GM20431 (cell line): ENCODE data around the gene ARRB1.
"Not testable (repeated sequence)": the region's sequence is repeated elsewhere in the genome, so short reads cannot be mapped to it uniquely, and the experiment has no call there.

Experiments used
- in situ Hi-C: fragments of 300-500 bp; cut with MseI, MboI; formaldehyde crosslinking; loops from one replicate; pipeline ENCODE4 v1.15.0; 2020; ENCODE audit warnings: low sequenced_read_pairs; ENCODE audit not compliant: unreplicated experiment

Gene ARRB1

GRCh38 chr11:75373201-75373600 is 21.7 kb upstream of the ARRB1 start:
- in situ Hi-C loops: no loop called here

GRCh38 chr11:75371949-75372876 is 20.8 kb upstream of the ARRB1 start:
- in situ Hi-C loops: no loop called here

- in situ Hi-C loops: no loop called here
Measured at GRCh38 chr11:75369560-75370255, 18.2 kb upstream of the ARRB1 start.

DNA sequence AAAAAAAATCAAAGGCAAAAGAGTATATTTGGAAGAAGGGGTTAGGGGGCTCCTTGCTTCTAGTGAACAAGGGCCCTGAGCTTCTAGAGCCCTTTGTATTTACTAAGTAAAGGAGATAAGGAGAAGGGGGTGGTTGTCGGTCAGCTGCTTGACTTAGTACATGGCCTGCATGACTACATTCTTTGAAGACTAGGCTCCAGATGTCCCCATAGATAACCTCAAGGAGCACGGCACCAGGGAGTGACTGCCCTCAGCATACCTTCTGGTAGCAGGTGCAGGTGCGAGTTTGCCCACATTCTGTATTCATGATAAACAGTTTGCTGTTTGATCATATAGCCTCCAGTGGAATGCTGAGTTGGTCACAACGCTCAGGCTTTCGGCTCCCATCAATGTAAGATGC is 15.4 kb upstream of the ARRB1 start:
- in situ Hi-C loops: not testable (repeated sequence)

- in situ Hi-C loops: no loop called here
Measured at GRCh38 chr11:75365711-75366181, 14.3 kb upstream of the ARRB1 start.

- in situ Hi-C loops: not testable (repeated sequence)
Measured at GRCh38 chr11:75362285-75362684, 10.8 kb upstream of the ARRB1 start.

GRCh38 chr11:75356613-75357012 is 5.2 kb upstream of the ARRB1 start:
- in situ Hi-C loops: no loop called here

DNA sequence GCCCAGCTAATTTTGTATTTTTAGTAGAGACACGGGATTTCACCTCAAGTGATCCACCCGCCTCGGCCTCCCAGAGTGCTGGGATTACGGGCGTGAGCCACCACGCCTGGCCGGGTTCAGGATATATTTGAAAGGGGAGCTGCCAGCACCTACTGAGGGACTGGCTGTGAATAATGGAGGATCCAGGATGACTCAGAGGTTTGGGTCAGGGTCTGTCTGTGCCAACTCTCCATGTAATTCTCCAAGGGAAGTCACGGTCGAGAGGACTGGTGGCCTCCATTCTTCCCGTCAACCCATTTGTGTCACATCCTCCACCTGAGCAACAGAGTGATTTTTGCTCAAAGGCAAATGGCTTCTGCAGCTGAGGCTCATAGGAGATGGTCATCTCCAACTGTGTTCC is 3.6 kb upstream of the ARRB1 start:
- in situ Hi-C loops: no loop called here

GRCh38 chr11:75352588-75353206 is 1.2 kb upstream of the ARRB1 start:
- in situ Hi-C loops: no loop called here

GRCh38 chr11:75351791-75352587 is 528 bp upstream of the ARRB1 start:
- in situ Hi-C loops: no loop called here

GRCh38 chr11:75350743-75351540 is 519 bp downstream of the ARRB1 start:
- in situ Hi-C loops: no loop called here

DNA sequence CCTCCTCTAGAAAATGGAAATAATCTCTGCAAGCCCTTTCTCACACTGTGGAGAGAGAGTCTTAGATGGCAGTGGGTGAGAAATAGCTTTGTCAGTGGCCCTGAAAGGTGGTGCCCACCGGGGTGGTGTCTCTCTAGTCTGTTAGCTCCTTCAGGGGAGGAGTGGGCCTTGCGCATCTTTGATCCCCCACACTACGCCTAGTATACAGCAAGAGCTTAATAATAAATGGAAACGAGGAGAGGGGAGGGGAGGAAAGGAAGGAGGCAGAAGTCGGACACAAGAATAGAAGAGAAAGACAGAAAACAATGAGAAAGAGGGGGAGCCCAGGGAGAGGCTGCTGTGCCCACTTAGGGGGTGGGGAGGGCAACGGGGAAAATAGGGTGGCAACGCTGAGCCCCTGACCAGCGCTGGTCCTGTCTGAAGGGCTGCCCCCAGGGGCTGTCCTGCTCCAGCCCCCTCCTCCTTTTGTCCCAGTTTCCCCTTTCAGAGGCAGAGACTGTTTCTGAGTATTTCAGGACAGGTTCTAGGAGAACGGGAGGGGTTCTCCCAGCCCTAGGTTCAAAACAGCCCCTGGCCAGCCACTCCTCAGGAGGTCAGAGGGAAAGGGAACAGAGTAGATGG is 1.2 kb downstream of the ARRB1 start:
- in situ Hi-C loops: no loop called here

DNA sequence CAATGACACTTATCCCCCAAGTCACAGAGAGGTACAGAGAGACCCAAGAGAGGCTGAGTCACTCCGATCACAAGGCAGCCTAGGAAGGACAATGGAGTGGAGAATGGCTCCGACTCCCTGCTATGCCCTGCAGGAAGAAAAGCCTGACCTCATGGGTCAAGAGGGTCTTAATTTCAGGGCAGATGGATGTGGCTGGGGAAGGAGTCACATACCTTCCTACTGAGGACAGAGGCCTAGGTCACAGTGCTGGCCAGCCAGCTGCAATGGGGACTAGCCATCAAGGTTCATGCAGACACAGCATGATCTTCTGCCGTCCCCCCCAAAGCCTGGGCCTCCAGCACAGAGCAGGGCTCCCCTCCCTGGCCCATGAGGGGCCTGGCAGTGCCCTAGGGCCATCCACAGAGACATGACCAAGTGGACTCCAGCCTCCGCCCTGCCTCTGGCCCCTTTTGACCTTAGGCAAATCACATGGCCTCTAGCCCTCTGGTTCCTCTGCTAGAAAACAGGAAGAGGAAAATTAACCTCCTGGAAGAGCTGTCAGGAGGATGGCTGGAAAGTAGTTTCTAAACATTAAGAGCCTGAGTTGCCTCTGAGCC is 1.8 kb downstream of the ARRB1 start:
- in situ Hi-C loops: no loop called here

GRCh38 chr11:75347781-75348566 is 3.5 kb downstream of the ARRB1 start:
- in situ Hi-C loops: no loop called here

GRCh38 chr11:75346912-75347647 is 4.4 kb downstream of the ARRB1 start:
- in situ Hi-C loops: no loop called here

GRCh38 chr11:75346296-75346695 is 5.2 kb downstream of the ARRB1 start:
- in situ Hi-C loops: no loop called here
